Measurements from ENCODE around the gene KCNQ1.

Gene KCNQ1

DNA sequence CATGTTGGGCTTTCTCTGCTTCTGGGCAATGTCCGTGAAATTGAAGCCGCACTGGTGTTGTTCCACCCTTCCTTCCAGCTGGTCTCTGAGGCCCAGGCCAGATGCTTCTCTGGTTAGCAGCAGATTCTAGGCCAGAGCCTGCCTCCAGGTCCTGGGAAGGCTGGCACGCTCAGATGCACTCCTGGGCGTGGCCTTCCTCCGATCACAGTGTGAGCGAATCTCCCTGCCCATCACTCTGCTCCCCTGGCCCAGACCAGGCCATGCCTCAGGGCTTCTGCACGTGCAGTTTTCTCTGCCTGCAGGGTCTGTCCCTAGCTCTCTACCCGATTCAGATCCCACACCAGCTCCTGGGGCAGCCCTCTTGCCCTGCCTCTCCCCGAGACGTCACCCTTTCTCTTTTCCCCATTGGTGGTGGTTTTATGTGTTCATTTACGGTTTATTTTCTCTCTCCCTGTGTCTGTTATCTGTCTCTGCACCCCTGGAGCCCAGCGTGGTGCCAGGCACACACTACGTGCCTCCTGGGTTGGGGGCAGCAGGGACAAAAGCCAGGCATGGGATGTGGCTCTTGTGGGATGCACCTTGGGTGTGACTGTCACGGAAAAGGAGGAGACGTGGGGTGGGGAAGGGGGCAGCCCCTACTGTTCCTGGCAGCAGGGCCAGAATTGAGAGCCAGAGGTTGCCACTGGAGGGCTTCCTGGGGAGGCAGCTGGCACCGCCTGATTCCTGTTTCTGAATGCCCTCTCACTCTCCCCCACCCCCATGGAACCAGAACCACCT is 66.0 kb downstream of the KCNQ1 start:
- TF ChIP-seq CTCF (IDR thresholded peaks at IDR 0.05; ENCODE audit: insufficient read depth, missing control alignments): no peak
- no peak for DNase-seq (ENCODE audit: insufficient read length, low spot score)
- FAIRE-seq: no peak

- FAIRE-seq (no peak), DNase-seq (ENCODE audit: insufficient read length, low spot score) (no peak)
Observed at GRCh38 chr11:2511421-2512369, 66.9 kb downstream of the KCNQ1 start.

GRCh38 chr11:2512431-2513407 is 67.9 kb downstream of the KCNQ1 start:
- no peak for DNase-seq (ENCODE audit: insufficient read length, low spot score)
- FAIRE-seq: no peak
- TF ChIP-seq CTCF (IDR thresholded peaks at IDR 0.05; ENCODE audit: insufficient read depth, missing control alignments): no peak

More at GRCh38 chr11:2511421-2512369, 66.9 kb downstream of the KCNQ1 start:
- TF ChIP-seq CTCF (IDR thresholded peaks at IDR 0.05; ENCODE audit: insufficient read depth, missing control alignments): no peak

DNA sequence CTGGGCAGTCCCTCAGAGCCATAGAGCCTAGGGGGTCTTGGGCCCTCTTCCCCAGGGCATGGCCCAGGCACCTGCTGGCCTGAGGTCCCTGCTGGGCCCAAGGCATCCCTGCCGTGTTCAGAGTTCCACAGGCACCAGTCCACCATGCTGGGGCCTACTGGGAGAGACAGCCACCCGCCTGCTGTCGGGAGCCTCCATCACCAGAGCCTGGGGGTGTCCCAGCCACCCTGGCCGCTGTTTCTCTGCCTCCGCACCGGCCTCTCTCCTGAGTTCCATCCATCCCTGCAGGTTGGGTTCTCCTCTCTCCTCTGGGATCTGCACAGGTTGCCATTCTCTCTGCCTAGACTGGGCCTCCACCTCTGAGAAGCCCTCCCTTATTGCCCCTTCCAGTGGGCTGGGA is 68.6 kb downstream of the KCNQ1 start:
- DNase-seq (ENCODE audit: insufficient read length, low spot score): no peak
- FAIRE-seq: no peak
- TF ChIP-seq CTCF (IDR thresholded peaks at IDR 0.05; ENCODE audit: insufficient read depth, missing control alignments): no peak

- FAIRE-seq: no peak
- no peak for DNase-seq (ENCODE audit: insufficient read length, low spot score)
- no peak for TF ChIP-seq CTCF (IDR thresholded peaks at IDR 0.05; ENCODE audit: insufficient read depth, missing control alignments)
Observed at GRCh38 chr11:2515401-2516275, 70.8 kb downstream of the KCNQ1 start.
